ENCODE measurements around the gene ATP6V0E1. TPM values are rescaled to one million over a fixed set of nuclear protein-coding genes. Genes with fewer than 3 reads are reported as not detected.

Gene ATP6V0E1
- total and polyA plus RNA-seq, 11 donors: 127 to 242 (median 204) TPM

- Histone ChIP-seq H3K27ac (peak overlapping the region in 4 of 12 donors; percentile 9 to 99 (median 98)), H3K27me3 (no peaks in the 10 kb centered on the region), H3K4me3 (peak overlapping the region in 11 of 12 donors; percentile 68 to 100 (median 96)), H3K4me1 (peaks cover 6 to 36% (median 20%) of the 10 kb centered on the region in 12 donors), H3K9me3 (no peaks in the 10 kb centered on the region), H3K36me3 (peaks cover 0 to under 1% (median 0%) of the 10 kb centered on the region in 9 donors)
- TF ChIP-seq CTCF (IDR thresholded peaks at IDR 0.05) (no peak), POLR2A (IDR thresholded peaks at IDR 0.05) (no peak)
- intact Hi-C loops (cut with DNase I): loop anchor here in 5 of 10 donors (5.0 to 10.0 kb wide), 5 partner anchors 38 to 90 kb away; partner anchors contain the start of genes BNIP1 (in 2 of the 5) and ATP6V0E1 (in 1 of the 5)
- WGBS, 4 donors: 26 to 32% (median 30%) methylated on average over 10 of the region's 10 CpGs
- ATAC-seq (no peak), DNase-seq (no peak)
Observed at GRCh38 chr5:173055042-173055721, 71.6 kb downstream of the ATP6V0E1 start.

GRCh38 chr5:173055722-173055982, 72.1 kb downstream of the ATP6V0E1 start:
- peaks cover 6 to 40% (median 23%) of the 10 kb centered on the region in 12 donors for H3K4me1 ChIP-seq
- peaks cover 0 to 6% (median 0%) of the 10 kb centered on the region in 9 donors for H3K36me3 ChIP-seq
- TF ChIP-seq CTCF (IDR thresholded peaks at IDR 0.05) (no peak), POLR2A (IDR thresholded peaks at IDR 0.05) (no peak)
- peak overlapping the region in 8 of 12 donors; percentile 9 to 99 (median 98) for H3K27ac ChIP-seq
- H3K4me3 ChIP-seq: peak overlapping the region; percentile 68 to 100 (median 97)
- WGBS, 4 donors: 0 to 2% (median 1%) methylated on average over 11 of the region's 11 CpGs
- no peaks in the 10 kb centered on the region for H3K9me3 ChIP-seq
- ATAC-seq (no peak), DNase-seq (no peak)
- H3K27me3 ChIP-seq: no peaks in the 10 kb centered on the region
- intact Hi-C loops (cut with DNase I): loop anchor here in 5 of 10 donors (5.0 to 10.0 kb wide), 5 partner anchors 38 to 89 kb away; partner anchors contain the start of genes BNIP1 (in 2 of the 5) and ATP6V0E1 (in 1 of the 5)

- peaks cover 0 to 8% (median 0%) of the 10 kb centered on the region in 9 donors for H3K36me3 ChIP-seq
- no peaks in the 10 kb centered on the region for H3K9me3 ChIP-seq
- H3K27me3 ChIP-seq: no peaks in the 10 kb centered on the region
- peaks cover 6 to 43% (median 26%) of the 10 kb centered on the region in 12 donors for H3K4me1 ChIP-seq
- intact Hi-C loops (cut with DNase I): loop anchor here in 7 of 10 donors (2.0 to 10.0 kb wide), 6 partner anchors 39 to 89 kb away; partner anchors contain the start of genes ATP6V0E1 (in 4 of the 7) and BNIP1 (in 2 of the 7)
- DNase-seq (peak; percentile 98 to 100 (median 99)), ATAC-seq (peak; percentile 90 to 91 (median 90))
- peak in 1 of 12 donors; percentile 8 for TF ChIP-seq CTCF (IDR thresholded peaks at IDR 0.05)
- TF ChIP-seq POLR2A (IDR thresholded peaks at IDR 0.05): peak in 1 of 2 donors; percentile 44
- H3K4me3 ChIP-seq: peak within 1 kb of the TSS; percentile 68 to 100 (median 97)
- 0 to 1% (median 0%) methylated on average over 19 to 74 of the region's 74 CpGs for WGBS, 4 donors
- peak within 1 kb of the TSS; percentile 86 to 99 (median 96) for H3K27ac ChIP-seq
Observed at GRCh38 chr5:173055983-173056782, 72.6 kb downstream of the ATP6V0E1 start, which contains the start of gene CREBRF. CREBRF (plus strand) TSS chr5:173056352; CDS start chr5:173080776, 24,424 bp downstream.
